Neutrophil (primary cell): ENCODE measurements around the gene BARHL1.

Source experiments
- H3K27ac ChIP-seq: fragments of 200-600 bp; sonication (generic); 2 replicates; pipeline ENCODE4 v1.5.1; 2016; ENCODE audit warnings: mild to moderate bottlenecking, moderate library complexity
- H3K27me3 ChIP-seq: fragments of 200-600 bp; sonication (generic); 2 replicates; pipeline ENCODE4 v1.6.0; 2016; ENCODE audit warnings: mild to moderate bottlenecking
- H3K36me3 ChIP-seq: fragments of 200-600 bp; sonication (generic); 2 replicates; pipeline ENCODE4 v1.5.1; 2017
- H3K4me1 ChIP-seq, 2 experiments: fragments of 200-600 bp in 1 of 2; sonication (generic) in 1 of 2; 1 replicate in 1 of 2; 2 replicates in 1 of 2; pipeline versions ENCODE4 v1.5.1 to v1.6.1; 2013 to 2016; ENCODE audit warnings: low read depth in 1 of 2, low read length in 1 of 2, mild to moderate bottlenecking in 1 of 2, moderate library complexity in 1 of 2; ENCODE audit not compliant: control insufficient read depth in 1 of 2, insufficient read depth in 1 of 2
- H3K4me3 ChIP-seq, 2 experiments: fragments of 200-600 bp in 1 of 2; sonication (generic) in 1 of 2; 1 replicate in 1 of 2; 2 replicates in 1 of 2; pipeline ENCODE4 v1.5.1; 2013 to 2016; ENCODE audit warnings: low read depth in 1 of 2, low read length in 1 of 2, mild to moderate bottlenecking in 1 of 2, moderate library complexity in 1 of 2
- H3K9me3 ChIP-seq: fragments of 200-600 bp; sonication (generic); 2 replicates; pipeline ENCODE4 v1.5.1; 2016
- CTCF ChIP-seq: fragments of 200-600 bp; sonication (generic); IDR thresholded peaks from 2 replicates; pipeline ENCODE4 v1.5.1; 2016; ENCODE audit warnings: antibody characterized with exemption

The BARHL1 gene

DNA sequence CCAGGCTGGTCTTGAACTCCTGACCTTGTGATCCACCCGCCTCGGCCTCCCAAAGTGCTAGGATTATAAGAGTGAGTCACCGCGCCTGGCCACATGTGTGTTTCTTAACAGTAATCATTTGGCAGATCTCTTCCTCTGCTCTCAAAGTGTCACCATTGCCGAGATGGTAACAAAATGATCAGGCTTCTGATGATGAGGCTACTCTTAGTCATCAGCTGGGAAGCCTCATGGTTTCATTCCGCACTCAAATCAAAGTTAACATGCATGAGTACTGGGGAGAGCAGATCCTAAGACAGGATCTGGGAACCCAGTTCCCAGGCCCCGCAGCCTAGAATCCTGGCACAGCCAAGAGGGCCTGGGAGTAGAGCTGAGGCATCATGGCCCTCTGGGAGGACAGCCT is 27.4 kb downstream of the BARHL1 start:
- no peak overlapping the region for H3K27ac ChIP-seq
- no peak overlapping the region for H3K4me3 ChIP-seq
- H3K27me3 ChIP-seq = no peaks in the 10 kb centered on the region
- peaks cover 9% of the 10 kb centered on the region for H3K36me3 ChIP-seq
- TF ChIP-seq CTCF = no peak
- no peaks in the 10 kb centered on the region for H3K9me3 ChIP-seq
- no peaks in the 10 kb centered on the region for H3K4me1 ChIP-seq

DNA sequence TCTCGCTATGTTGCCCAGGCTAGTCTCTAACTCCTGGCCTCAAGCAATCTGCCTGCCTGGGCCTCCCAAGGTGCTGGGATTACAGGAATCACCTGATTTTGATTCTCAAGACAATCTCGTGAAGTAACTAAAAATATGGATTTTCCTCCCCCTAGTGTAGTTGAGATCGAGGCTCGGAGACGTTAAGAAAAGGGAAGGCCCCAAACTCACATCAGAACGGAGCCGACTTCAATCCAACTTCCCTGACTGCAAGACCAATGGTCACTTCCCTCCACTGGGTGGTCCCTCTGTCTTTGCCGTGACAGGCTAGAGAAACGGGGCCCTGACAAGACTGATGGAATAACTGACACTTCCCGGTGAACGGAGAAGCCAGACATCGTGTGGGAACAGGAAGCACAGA is 28.3 kb downstream of the BARHL1 start:
- H3K4me1 ChIP-seq = no peaks in the 10 kb centered on the region
- H3K27ac ChIP-seq = no peak overlapping the region
- peaks cover 9% of the 10 kb centered on the region for H3K36me3 ChIP-seq
- H3K27me3 ChIP-seq = no peaks in the 10 kb centered on the region
- no peak for TF ChIP-seq CTCF
- no peak overlapping the region for H3K4me3 ChIP-seq
- no peaks in the 10 kb centered on the region for H3K9me3 ChIP-seq

DNA sequence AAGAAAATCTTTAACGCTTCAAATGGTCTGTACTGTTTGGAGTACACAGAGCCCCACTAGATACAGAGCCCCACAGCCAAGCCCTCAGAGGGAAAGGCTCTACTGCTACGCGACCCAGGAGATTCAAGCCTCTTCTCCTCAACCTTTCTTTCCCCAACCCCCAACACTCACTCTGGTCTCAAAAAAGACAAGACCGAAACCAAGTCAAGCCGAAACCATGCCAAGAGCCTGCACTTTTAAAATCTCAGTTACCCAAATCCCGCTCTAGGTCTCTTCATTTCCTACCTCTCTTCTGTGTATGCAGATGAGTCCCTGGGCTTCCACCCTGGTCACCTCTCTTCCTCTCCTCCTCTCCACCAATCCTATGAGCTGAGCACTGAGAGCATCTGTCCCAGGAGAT is 31.9 kb downstream of the BARHL1 start:
- H3K4me1 ChIP-seq = no peaks in the 10 kb centered on the region

DNA sequence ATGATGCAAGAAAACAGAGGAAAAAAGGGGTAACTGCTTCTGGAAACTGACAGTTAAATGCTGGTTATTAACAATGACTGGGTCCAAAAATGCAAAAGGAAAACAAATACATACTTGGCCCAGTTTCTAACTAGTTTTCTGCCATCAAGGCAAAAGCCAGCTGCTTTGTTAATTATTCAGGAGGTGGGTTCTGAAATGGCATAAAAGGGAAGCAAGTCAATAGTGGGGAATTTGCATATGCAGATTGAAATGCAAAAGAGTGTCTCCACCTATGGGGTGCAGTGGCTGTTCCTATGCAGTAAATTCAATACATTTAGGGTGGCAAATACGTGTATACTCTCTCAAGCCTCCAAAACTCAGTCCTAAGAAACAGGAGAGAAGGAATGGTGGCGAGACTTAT is 33.4 kb downstream of the BARHL1 start:
- Histone ChIP-seq H3K36me3 (peaks cover 9% of the 10 kb centered on the region), H3K27ac (no peak overlapping the region), H3K9me3 (no peaks in the 10 kb centered on the region), H3K27me3 (no peaks in the 10 kb centered on the region), H3K4me1 (no peaks in the 10 kb centered on the region), H3K4me3 (no peak overlapping the region)
- no peak for TF ChIP-seq CTCF

More for the DNA sequence above, 31.9 kb downstream of the BARHL1 start:
- no peak for TF ChIP-seq CTCF
- Histone ChIP-seq H3K27ac (no peak overlapping the region), H3K27me3 (no peaks in the 10 kb centered on the region), H3K36me3 (peaks cover 9% of the 10 kb centered on the region), H3K4me3 (no peak overlapping the region), H3K9me3 (no peaks in the 10 kb centered on the region)

- Histone ChIP-seq H3K27me3 (no peaks in the 10 kb centered on the region), H3K27ac (no peak overlapping the region), H3K4me3 (no peak overlapping the region), H3K36me3 (peaks cover 3% of the 10 kb centered on the region), H3K4me1 (no peaks in the 10 kb centered on the region), H3K9me3 (no peaks in the 10 kb centered on the region)
- no peak for TF ChIP-seq CTCF
These were observed 34.3 kb downstream of the BARHL1 start for GRCh38 chr9:132616725-132617124.

DNA sequence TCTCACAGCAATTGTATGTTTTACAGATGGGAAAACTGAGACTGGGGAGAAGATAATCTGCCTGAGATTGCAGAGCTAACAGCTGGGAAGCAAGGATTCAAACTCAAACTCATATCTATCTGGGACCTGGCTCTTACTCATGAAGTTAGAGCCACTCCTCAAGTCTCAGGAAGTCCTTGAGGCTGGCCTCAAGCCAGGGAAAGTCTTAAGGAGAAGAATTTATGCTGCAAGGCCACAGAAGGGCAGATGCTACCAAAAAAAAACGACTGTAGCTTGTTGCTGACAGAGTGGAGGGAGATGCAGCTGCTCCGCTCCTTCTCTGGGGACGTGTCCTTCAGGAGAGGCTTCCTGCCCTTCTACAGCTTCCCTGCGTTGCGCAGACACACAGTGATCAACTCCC is 39.8 kb downstream of the BARHL1 start:
- no peaks in the 10 kb centered on the region for H3K9me3 ChIP-seq
- no peaks in the 10 kb centered on the region for H3K36me3 ChIP-seq
- no peak overlapping the region for H3K27ac ChIP-seq
- H3K27me3 ChIP-seq = no peaks in the 10 kb centered on the region
- H3K4me1 ChIP-seq = no peaks in the 10 kb centered on the region
- H3K4me3 ChIP-seq = no peak overlapping the region
- no peak for TF ChIP-seq CTCF
